Measurements from ENCODE around the gene TNFAIP1. TPM values are rescaled to one million over a fixed set of nuclear protein-coding genes. Genes with fewer than 3 reads are reported as not detected.

The TNFAIP1 gene
- total RNA-seq, 1 experiment from 2014 or later: 21.8 TPM

- no peak overlapping the region; the same call in 1 of the 2 replicates for H3K14ac ChIP-seq (ENCODE audit: insufficient read depth, low read length)
- H3K79me2 ChIP-seq (ENCODE audit: insufficient read depth, low read length): no peaks in the 10 kb centered on the region
- H3K27me3 ChIP-seq (ENCODE audit: insufficient read depth, low read length): peaks cover 11% of the 10 kb centered on the region; the same call in 1 of the 2 replicates
- H3K4me1 ChIP-seq (ENCODE audit: insufficient read depth, low read length): peaks cover 2% of the 10 kb centered on the region; the same call in 1 of the 2 replicates
- no peaks in the 10 kb centered on the region for H3K79me1 ChIP-seq (ENCODE audit: insufficient read depth, low read depth, low read length, poor library complexity, severe bottlenecking)
- H3K56ac ChIP-seq (ENCODE audit: insufficient read length, low read depth, low read length): no peak overlapping the region
- no peaks in the 10 kb centered on the region for H3K9me3 ChIP-seq (ENCODE audit: control insufficient read depth, low read depth, low read length)
- H3K23me2 ChIP-seq (ENCODE audit: insufficient read length, low read depth, low read length, poor library complexity, severe bottlenecking): peaks cover 10% of the 10 kb centered on the region
- H3K9ac ChIP-seq (ENCODE audit: extremely low read depth, insufficient read length, low read length): no peak overlapping the region
- no peak overlapping the region for H3K4ac ChIP-seq (ENCODE audit: low read depth, low read length)
- Mint-ChIP-seq H3K36me3 (ENCODE audit: insufficient read depth in 1 of 3, low read depth in 3 of 3) (peaks cover 0 to 6% (median 0%) of the 10 kb centered on the region in 3 experiments; a peak in 2 of 7 replicates), H3K27me3 (ENCODE audit: low read depth) (peaks cover 15% of the 10 kb centered on the region), H3K4me3 (no peak overlapping the region), H3K27ac (no peak overlapping the region; a peak in 1 of 7 replicates), H3K4me1 (peaks cover 14 to 21% of the 10 kb centered on the region in 2 experiments), H3K9me3 (no peaks in the 10 kb centered on the region; a peak in 1 of 5 replicates)
- no peak overlapping the region for H2AFZ ChIP-seq (ENCODE audit: low read length)
- H2BK5ac ChIP-seq (ENCODE audit: insufficient read length, low read length): no peak overlapping the region
- no peak for DNase-seq
- H2BK12ac ChIP-seq (ENCODE audit: insufficient read length, low read depth, low read length): no peak overlapping the region
- no peak overlapping the region for H2AK5ac ChIP-seq (ENCODE audit: insufficient read length, low read length)
- no peak overlapping the region for H4K5ac ChIP-seq (ENCODE audit: insufficient read length, low read depth, low read length)
- no CpG with 5 or more reads among the region's 5 CpGs for WGBS (ENCODE audit: extremely low coverage, insufficient read length, low lambda C conversion rate)
- H4K20me1 ChIP-seq (ENCODE audit: control insufficient read depth, insufficient read depth, insufficient read length): peaks cover 2% of the 10 kb centered on the region
- H3K27ac ChIP-seq (ENCODE audit: insufficient read length, low read depth, low read length): no peak overlapping the region
- no peak overlapping the region for H2BK120ac ChIP-seq (ENCODE audit: low read depth, low read length, poor library complexity, severe bottlenecking)
- no peak overlapping the region for H3K23ac ChIP-seq (ENCODE audit: insufficient read length, low read depth, low read length)
- no peak overlapping the region for H2BK15ac ChIP-seq (ENCODE audit: low read depth, low read length)
- no peak overlapping the region for H3K18ac ChIP-seq (ENCODE audit: insufficient read length, low read depth, low read length)
- H4K91ac ChIP-seq (ENCODE audit: insufficient read length, low read depth, low read length): no peak overlapping the region
- no peak overlapping the region for H2BK20ac ChIP-seq (ENCODE audit: low read depth, low read length, poor library complexity, severe bottlenecking)
- no peak overlapping the region for H4K8ac ChIP-seq (replicated peaks; ENCODE audit: insufficient read length, low read depth, low read length)
- no peak overlapping the region for H3K4me2 ChIP-seq (ENCODE audit: insufficient read depth, insufficient read length, low read length)
- TF ChIP-seq CTCF (conservative IDR thresholded peaks at IDR 0.05): no peak
- H3T11ph ChIP-seq (ENCODE audit: low read length): no peak overlapping the region
Measured at GRCh38 chr17:28368306-28368831, 32.8 kb downstream of the TNFAIP1 start.
